Coronary artery (tissue), 2 donors: Measurements from ENCODE around the gene EVX2.

Experiments used
- DNase-seq: peaks from one replicate; pipeline ENCODE4 v3.0.0-alpha.2; 2017; ENCODE audit warnings: low spot score
- H3K27ac ChIP-seq, 2 donors: fragments of 200-600 bp; sonication (generic); one replicate each; pipeline ENCODE4 v1.5.1; 2016 to 2019
- H3K4me3 ChIP-seq: fragments of 200-600 bp; sonication (generic); 2 replicates; pipeline ENCODE4 v1.5.1; 2016; ENCODE audit warnings: mild to moderate bottlenecking, moderate library complexity
- TF ChIP-seq, protein P1 (sequence below): fragments of 200-600 bp; sonication (generic); IDR thresholded peaks from one replicate; pipeline ENCODE4 v1.5.1; 2019; ENCODE audit warnings: antibody characterized with exemption

The EVX2 gene

DNA sequence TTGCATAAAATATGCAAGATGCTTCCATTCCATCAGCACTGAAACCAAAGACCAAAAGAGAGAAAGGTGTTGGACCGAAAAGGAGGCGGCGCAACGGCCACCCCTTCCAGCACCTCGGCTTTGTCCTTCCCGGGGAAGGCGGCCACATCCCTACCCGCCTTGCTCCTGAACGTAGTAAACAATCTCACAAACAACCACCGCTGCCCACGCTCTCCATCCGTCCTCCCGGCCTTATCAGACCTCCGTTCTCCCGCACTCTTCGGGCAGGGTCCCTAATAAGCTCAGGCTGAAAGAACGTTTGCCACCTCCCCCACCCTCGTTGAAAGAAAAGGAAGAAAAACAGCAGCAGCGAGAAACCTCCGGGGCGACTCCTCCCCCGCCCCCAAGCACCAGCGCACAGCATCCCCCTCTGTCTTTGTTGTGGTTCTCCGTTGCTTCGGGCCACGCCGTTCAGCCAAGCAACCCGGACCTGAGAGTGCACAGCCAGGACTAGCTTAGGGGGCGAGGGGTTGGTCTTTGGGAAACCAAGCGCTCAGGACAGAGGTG, 4.4 kb downstream of the EVX2 start:
- Histone ChIP-seq H3K27ac (no peak overlapping the region), H3K4me3 (peak overlapping the region; percentile 20)
- peak; percentile 49 for DNase-seq
- TF ChIP-seq, protein P1, sequence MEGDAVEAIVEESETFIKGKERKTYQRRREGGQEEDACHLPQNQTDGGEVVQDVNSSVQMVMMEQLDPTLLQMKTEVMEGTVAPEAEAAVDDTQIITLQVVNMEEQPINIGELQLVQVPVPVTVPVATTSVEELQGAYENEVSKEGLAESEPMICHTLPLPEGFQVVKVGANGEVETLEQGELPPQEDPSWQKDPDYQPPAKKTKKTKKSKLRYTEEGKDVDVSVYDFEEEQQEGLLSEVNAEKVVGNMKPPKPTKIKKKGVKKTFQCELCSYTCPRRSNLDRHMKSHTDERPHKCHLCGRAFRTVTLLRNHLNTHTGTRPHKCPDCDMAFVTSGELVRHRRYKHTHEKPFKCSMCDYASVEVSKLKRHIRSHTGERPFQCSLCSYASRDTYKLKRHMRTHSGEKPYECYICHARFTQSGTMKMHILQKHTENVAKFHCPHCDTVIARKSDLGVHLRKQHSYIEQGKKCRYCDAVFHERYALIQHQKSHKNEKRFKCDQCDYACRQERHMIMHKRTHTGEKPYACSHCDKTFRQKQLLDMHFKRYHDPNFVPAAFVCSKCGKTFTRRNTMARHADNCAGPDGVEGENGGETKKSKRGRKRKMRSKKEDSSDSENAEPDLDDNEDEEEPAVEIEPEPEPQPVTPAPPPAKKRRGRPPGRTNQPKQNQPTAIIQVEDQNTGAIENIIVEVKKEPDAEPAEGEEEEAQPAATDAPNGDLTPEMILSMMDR, result no peak

- DNase-seq, result peak; percentile 29
- no peak overlapping the region for H3K27ac ChIP-seq
- H3K4me3 ChIP-seq, result peak overlapping the region; percentile 20
- TF ChIP-seq, protein P1, result no peak
Observed at GRCh38 chr2:176078541-176079284, 5.0 kb downstream of the EVX2 start.

- TF ChIP-seq, protein P1, result no peak
- DNase-seq, result no peak
- Histone ChIP-seq H3K4me3 (no peak overlapping the region), H3K27ac (no peak overlapping the region)
Observed at GRCh38 chr2:176076796-176077195, 7.0 kb downstream of the EVX2 start.

GRCh38 chr2:176076063-176076462, 7.7 kb downstream of the EVX2 start:
- no peak overlapping the region for H3K27ac ChIP-seq
- no peak for DNase-seq
- H3K4me3 ChIP-seq, result no peak overlapping the region
- TF ChIP-seq, protein P1, result no peak

DNA sequence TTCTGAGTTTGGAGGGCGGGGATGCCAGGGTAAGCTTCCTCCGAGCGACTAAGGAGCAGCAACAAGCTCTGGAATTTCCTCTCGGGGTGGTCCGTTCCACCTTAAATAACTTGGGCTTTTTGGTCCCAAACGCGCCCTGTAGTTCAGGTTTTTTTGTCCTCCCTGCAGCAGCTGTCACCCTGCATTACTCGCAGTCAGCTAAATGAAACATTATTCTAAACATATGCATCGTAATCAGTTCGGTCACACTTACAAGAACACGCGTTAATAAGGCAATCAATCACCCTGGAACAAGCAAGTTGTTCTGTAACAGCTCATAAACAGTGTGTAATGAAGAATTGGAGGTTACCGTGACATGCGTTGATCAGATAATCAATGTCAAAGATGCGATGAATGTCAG, 8.3 kb downstream of the EVX2 start:
- no peak for DNase-seq
- H3K4me3 ChIP-seq, result no peak overlapping the region
- H3K27ac ChIP-seq, result no peak overlapping the region
- TF ChIP-seq, protein P1, result no peak

GRCh38 chr2:176074919-176075425, 8.8 kb downstream of the EVX2 start:
- no peak for DNase-seq

More at GRCh38 chr2:176074919-176075425, 8.8 kb downstream of the EVX2 start:
- no peak overlapping the region for H3K27ac ChIP-seq
- H3K4me3 ChIP-seq, result no peak overlapping the region
- TF ChIP-seq, protein P1, result no peak
